ENCODE results near the gene PAX1. TPM values are rescaled to one million over a fixed set of nuclear protein-coding genes. Genes with fewer than 3 reads are reported as not detected.

PAX1 gene
- total RNA-seq, 2 donors from 2014 or later, result not detected

DNA sequence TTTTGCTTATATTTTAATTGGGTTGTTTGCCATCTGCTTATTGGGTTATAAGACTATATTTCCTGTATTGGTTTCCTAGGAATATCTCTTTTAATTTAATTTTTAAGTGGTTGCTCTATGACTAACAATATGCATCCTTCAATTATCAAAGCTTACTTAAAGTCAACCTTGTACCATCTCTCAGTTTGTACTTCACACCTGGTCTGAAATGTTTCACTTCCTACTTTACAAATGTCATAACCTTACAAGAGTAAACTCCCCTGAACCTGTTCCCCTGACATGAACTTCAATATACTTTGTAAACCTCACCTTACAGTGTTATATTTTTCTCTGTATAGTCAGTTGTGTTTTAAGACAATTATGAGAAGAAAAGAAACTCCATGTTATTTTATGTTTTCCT is 35.8 kb downstream of the PAX1 start:
- Histone ChIP-seq H3K36me3 (no peaks in the 10 kb centered on the region), H3K4me1 (no peaks in the 10 kb centered on the region), H3K27me3 (no peaks in the 10 kb centered on the region), H3K4me3 (no peak overlapping the region), H3K9ac (ENCODE audit: low read depth in 2 of 2, low read length in 2 of 2) (no peak overlapping the region), H3K9me3 (no peaks in the 10 kb centered on the region), H3K27ac (no peak overlapping the region)
- DNase-seq, result no peak
- intact Hi-C loops (cut with DNase I), result no loop called here
- TF ChIP-seq CTCF (IDR thresholded peaks at IDR 0.05), result no peak

GRCh38 chr20:21762646-21763045 is 57.2 kb downstream of the PAX1 start:
- intact Hi-C loops (cut with DNase I), result no loop called here
- no peak overlapping the region for H3K9ac ChIP-seq (ENCODE audit: low read depth in 2 of 2, low read length in 2 of 2)
- H3K4me1 ChIP-seq, result no peaks in the 10 kb centered on the region
- H3K4me3 ChIP-seq, result no peak overlapping the region
- no peaks in the 10 kb centered on the region for H3K27me3 ChIP-seq
- H3K36me3 ChIP-seq, result no peaks in the 10 kb centered on the region
- no peaks in the 10 kb centered on the region for H3K9me3 ChIP-seq
- no peak overlapping the region for H3K27ac ChIP-seq
- no peak for DNase-seq
- TF ChIP-seq CTCF (IDR thresholded peaks at IDR 0.05), result no peak

DNA sequence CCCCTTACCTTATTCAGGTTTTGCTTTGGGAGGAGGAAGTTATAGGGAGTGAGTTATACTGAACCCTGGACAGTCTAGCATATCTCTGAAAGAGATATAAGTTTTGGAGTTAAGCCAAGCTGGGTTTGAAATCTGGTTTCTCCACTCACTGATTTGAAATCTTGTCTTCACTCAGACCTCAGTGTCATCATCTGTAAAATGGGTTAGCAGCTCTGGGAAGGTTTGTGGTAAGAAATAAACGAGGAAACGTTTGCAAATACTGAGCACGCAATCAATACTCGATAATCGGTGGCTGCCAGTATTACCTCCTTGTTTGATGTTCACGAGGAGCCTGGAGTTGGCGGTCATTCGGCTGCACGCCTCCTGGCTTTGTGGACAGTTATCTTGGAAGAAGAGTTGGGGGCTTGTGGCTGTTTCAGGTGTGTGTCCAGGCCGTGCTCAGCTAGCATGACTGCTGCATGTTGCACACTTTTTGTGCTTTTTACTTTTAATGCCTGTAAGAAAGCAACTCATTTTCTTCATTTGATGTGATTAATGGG is 61.8 kb downstream of the PAX1 start:
- intact Hi-C loops (cut with DNase I), result no loop called here
- no peaks in the 10 kb centered on the region for H3K36me3 ChIP-seq
- H3K9ac ChIP-seq (ENCODE audit: low read depth in 2 of 2, low read length in 2 of 2), result no peak overlapping the region
- TF ChIP-seq CTCF (IDR thresholded peaks at IDR 0.05), result no peak
- H3K4me3 ChIP-seq, result no peak overlapping the region
- no peaks in the 10 kb centered on the region for H3K9me3 ChIP-seq
- H3K4me1 ChIP-seq, result no peaks in the 10 kb centered on the region
- H3K27me3 ChIP-seq, result no peaks in the 10 kb centered on the region
- no peak for DNase-seq
- no peak overlapping the region for H3K27ac ChIP-seq

DNA sequence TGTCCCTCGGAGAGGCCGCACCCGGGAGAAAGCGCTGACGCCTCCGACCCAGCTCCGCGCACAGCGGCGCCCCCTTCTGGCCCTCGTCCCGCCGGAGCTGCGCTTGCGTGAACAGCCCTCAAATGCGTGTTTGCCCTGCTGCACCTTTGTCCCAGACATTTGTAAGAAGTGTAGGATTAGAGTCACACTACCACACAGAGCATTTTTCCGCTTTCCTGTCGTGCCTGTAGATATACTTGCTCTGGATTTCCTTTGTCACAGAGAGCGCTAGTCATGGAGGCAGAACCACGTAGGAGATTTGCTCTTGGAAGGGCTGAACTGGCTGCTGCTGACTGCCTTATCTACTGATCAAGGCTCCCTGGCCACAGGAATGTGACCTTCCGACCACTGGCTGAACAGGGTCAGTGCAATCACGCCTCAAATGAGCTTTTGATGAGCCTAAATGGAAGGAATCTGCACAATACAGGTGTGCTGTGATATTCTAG is 62.3 kb downstream of the PAX1 start:
- no peak for TF ChIP-seq CTCF (IDR thresholded peaks at IDR 0.05)
- H3K27ac ChIP-seq, result no peak overlapping the region
- no peak for DNase-seq
- no peaks in the 10 kb centered on the region for H3K27me3 ChIP-seq
- intact Hi-C loops (cut with DNase I), result no loop called here
- no peaks in the 10 kb centered on the region for H3K9me3 ChIP-seq
- no peaks in the 10 kb centered on the region for H3K4me1 ChIP-seq
- H3K9ac ChIP-seq (ENCODE audit: low read depth in 2 of 2, low read length in 2 of 2), result no peak overlapping the region
- H3K36me3 ChIP-seq, result no peaks in the 10 kb centered on the region
- H3K4me3 ChIP-seq, result no peak overlapping the region

Other genes starting within 250 kb of the PAX1 start
- 1 to 10 TPM; 1.4 to 1.6 TPM for gene NKX2-2, start 191.6 kb upstream of the PAX1 start, total RNA-seq

Data from colonic mucosa (tissue), 4 donors.